K562 (cell line): Measurements from ENCODE around the gene PRSS56.

Experiments used
- CTBP1 ChIP-seq: fragments of 450-650 bp; IDR thresholded peaks from 2 replicates; pipeline ENCODE4 v1.6.1; 2016; ENCODE audit warnings: borderline replicate concordance
- CTCF ChIP-seq, 3 experiments: IDR thresholded peaks in 2 of 3; conservative IDR thresholded peaks in 1 of 3; 2 replicates each; pipeline ENCODE4 v1.5.1; 2011 to 2012; ENCODE audit warnings: low read length in 3 of 3, mild to moderate bottlenecking in 3 of 3, control low read depth in 2 of 3, improper control_type of control experiment in 1 of 3, inconsistent platforms in 1 of 3, low read depth in 1 of 3, mixed read lengths in 1 of 3, moderate library complexity in 1 of 3; ENCODE audit not compliant: insufficient read depth in 2 of 3
- ETV6 ChIP-seq, 3 experiments: fragments of 150-350 bp in 1 of 3; sonication (generic) in 1 of 3; formaldehyde crosslinking in 1 of 3; IDR thresholded peaks; 2 replicates each; pipeline versions ENCODE4 v1.6.1 to v1.8.0; 2014 to 2022; ENCODE audit warnings: borderline replicate concordance in 2 of 3, low read depth in 2 of 3, antibody characterized with exemption in 1 of 3, low read length in 1 of 3, mild to moderate bottlenecking in 1 of 3, missing genetic modification reagents in 1 of 3
- FOXJ3 ChIP-seq: sonication (generic); formaldehyde crosslinking; IDR thresholded peaks from 2 replicates; pipeline ENCODE4 v1.4.0; 2020; ENCODE audit warnings: mild to moderate bottlenecking, missing genetic modification reagents
- KLF10 ChIP-seq: fragments of 250-450 bp; sonication (Bioruptor Pico); IDR thresholded peaks from 2 replicates; pipeline ENCODE4 v1.6.1; 2021; ENCODE audit warnings: matching md5 sums
- LEF1 ChIP-seq: fragments of 450-650 bp; IDR thresholded peaks from 2 replicates; pipeline ENCODE4 v1.6.1; 2016; ENCODE audit warnings: mild to moderate bottlenecking
- NFATC3 ChIP-seq: fragments of 450-650 bp; IDR thresholded peaks from 2 replicates; pipeline ENCODE4 v1.6.1; 2017; ENCODE audit warnings: mild to moderate bottlenecking
- NR2C2 ChIP-seq, 2 experiments: fragments of 200-800 bp in 1 of 2; sonication (Bioruptor generic) in 1 of 2; sonication (generic) in 1 of 2; formaldehyde crosslinking in 1 of 2; IDR thresholded peaks; 2 replicates each; pipeline versions ENCODE4 v1.6.1 to v1.8.0; 2016 to 2022; ENCODE audit warnings: mild to moderate bottlenecking in 1 of 2, missing compliant biosample characterization in 1 of 2, missing genetic modification characterization in 1 of 2, missing genetic modification reagents in 1 of 2
- SP1 ChIP-seq: sonication (generic); formaldehyde crosslinking; IDR thresholded peaks from 2 replicates; pipeline ENCODE4 v1.8.1; 2022; ENCODE audit warnings: mild to moderate bottlenecking, missing genetic modification reagents
- SRF ChIP-seq, 2 experiments: fragments of 250-450, 450-650 bp in 1 of 2; sonication (Bioruptor Pico) in 1 of 2; sonication (generic) in 1 of 2; formaldehyde crosslinking; IDR thresholded peaks; 2 replicates each; pipeline versions ENCODE4 v1.5.0 to v1.5.1; 2020 to 2022; ENCODE audit warnings: mild to moderate bottlenecking in 1 of 2, missing genetic modification reagents in 1 of 2
- TARDBP ChIP-seq: fragments of 450-650 bp; IDR thresholded peaks from 2 replicates; pipeline ENCODE4 v1.6.1; 2016
- ZNF143 ChIP-seq: sonication (generic); formaldehyde crosslinking; IDR thresholded peaks from 2 replicates; pipeline ENCODE4 v1.9.0; 2022; ENCODE audit warnings: mild to moderate bottlenecking, missing genetic modification reagents

GRCh38 chr2:232494542-232494941, 25.6 kb upstream of the PRSS56 start:
- no peak for TF ChIP-seq NFATC3
- TF ChIP-seq LEF1: no peak
- TF ChIP-seq SRF (CRISPR knock-in tag; IDR thresholded peaks at IDR 0.05): no peak
- no peak for TF ChIP-seq ZNF143 (CRISPR knock-in tag)
- no peak for TF ChIP-seq CTCF (IDR thresholded peaks at IDR 0.05 in 2 of 3, conservative IDR thresholded peaks at IDR 0.05 in 1 of 3; ENCODE audit: insufficient read depth in 2 of 3, low read depth in 1 of 3, low read length in 3 of 3)
- TF ChIP-seq FOXJ3 (CRISPR knock-in tag): no peak
- TF ChIP-seq SP1: no peak
- no peak for TF ChIP-seq ETV6 (IDR thresholded peaks at IDR 0.05; ENCODE audit: borderline replicate concordance in 1 of 2, low read depth in 2 of 2, low read length in 1 of 2)
- no peak for TF ChIP-seq ETV6 (CRISPR knock-in tag; IDR thresholded peaks at IDR 0.05; ENCODE audit: borderline replicate concordance)
- no peak for TF ChIP-seq TARDBP
- no peak for TF ChIP-seq CTBP1
- TF ChIP-seq KLF10 (CRISPR knock-in tag): no peak
- TF ChIP-seq NR2C2 (CRISPR knock-in tag; IDR thresholded peaks at IDR 0.05): no peak
- no peak for TF ChIP-seq NR2C2 (tag; IDR thresholded peaks at IDR 0.05)
